Endothelial cell (in vitro differentiated cells): ENCODE measurements around the gene TRAM2. TPM values are rescaled to one million over a fixed set of nuclear protein-coding genes. Genes with fewer than 3 reads are reported as not detected.

ENCODE experiments used
- DNase-seq: peaks from one replicate; pipeline ENCODE4 v3.0.0; 2021; ENCODE audit warnings: low spot score
- H3K27ac Mint-ChIP-seq: one replicate; pipeline ENCODE4 v1.8.0; 2021; ENCODE audit warnings: mixed read lengths, inconsistent platforms; ENCODE audit not compliant: unreplicated experiment
- H3K27me3 Mint-ChIP-seq: one replicate; pipeline ENCODE4 v1.8.0; 2021; ENCODE audit warnings: mild to moderate bottlenecking, moderate library complexity, mixed read lengths, inconsistent platforms; ENCODE audit not compliant: unreplicated experiment
- H3K36me3 Mint-ChIP-seq: one replicate; pipeline ENCODE4 v1.8.0; 2021; ENCODE audit warnings: mild to moderate bottlenecking, low read depth, mixed read lengths, inconsistent platforms; ENCODE audit not compliant: unreplicated experiment
- H3K4me1 Mint-ChIP-seq: one replicate; pipeline ENCODE4 v1.8.0; 2021; ENCODE audit warnings: mild to moderate bottlenecking, mixed read lengths, inconsistent platforms; ENCODE audit not compliant: unreplicated experiment
- H3K4me3 Mint-ChIP-seq: one replicate; pipeline ENCODE4 v1.8.0; 2021; ENCODE audit warnings: mild to moderate bottlenecking, mixed read lengths, inconsistent platforms; ENCODE audit not compliant: unreplicated experiment
- H3K9me3 Mint-ChIP-seq: one replicate; pipeline ENCODE4 v1.8.0; 2021; ENCODE audit warnings: mixed read lengths, inconsistent platforms; ENCODE audit not compliant: unreplicated experiment
- total RNA-seq: library from RNA; stranded (reverse); fragmentation: NEBNext Ultra II Directional; extraction: Animal tissue kit (Norgen Biotek cat#: 25700); gene quantifications from one replicate; pipeline ENCODE4 v1.2.1, GENCODE V29; 2021; ENCODE audit not compliant: unreplicated experiment
- TF ChIP-seq, protein P1 (sequence below): fragments of 200-600 bp; sonication (generic); IDR thresholded peaks from one replicate; pipeline ENCODE4 v1.5.0; 2021; ENCODE audit warnings: antibody characterized with exemption; ENCODE audit not compliant: unreplicated experiment

The TRAM2 gene
- total RNA-seq, 1 donor from 2014 or later: 29.4 TPM

DNA sequence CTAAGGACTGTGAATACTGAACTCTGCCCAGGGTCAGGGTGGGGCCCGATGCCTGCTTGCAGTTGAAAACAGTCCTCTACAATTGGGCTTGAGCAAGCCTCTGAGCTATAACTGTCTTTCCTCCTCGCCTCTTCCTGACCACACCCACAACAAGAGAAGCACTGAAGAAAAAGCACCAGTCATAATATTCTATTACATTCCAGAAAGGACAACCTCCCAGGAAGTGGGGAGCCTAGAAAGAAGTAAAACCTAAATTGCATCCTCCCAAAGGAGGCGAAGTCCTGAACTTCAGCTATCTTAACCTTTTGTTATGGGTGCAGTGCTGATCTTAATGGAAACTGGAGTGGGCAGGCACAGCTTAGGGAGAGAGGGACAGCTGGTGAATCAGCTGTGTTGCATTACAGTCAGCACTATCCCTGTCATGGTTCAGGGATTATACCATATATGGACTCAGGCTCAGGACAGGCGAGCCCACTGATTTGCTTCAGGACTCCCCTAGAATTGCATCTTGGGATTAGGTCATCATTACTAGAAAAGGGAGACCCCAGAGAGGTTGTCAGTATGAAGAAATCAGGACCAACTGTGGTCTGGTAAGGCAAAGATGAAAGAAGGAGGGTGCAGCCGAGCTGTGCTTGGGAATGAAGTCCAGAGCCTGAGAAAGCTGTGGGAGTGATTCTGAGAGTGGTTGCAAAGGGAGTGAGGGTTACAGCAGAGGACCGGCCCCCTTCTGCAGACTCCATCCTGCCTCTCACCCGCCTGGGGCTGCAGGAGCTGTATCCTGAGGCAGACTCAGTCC is 18.3 kb upstream of the TRAM2 start:
- Mint-ChIP-seq H3K27me3 (no peaks in the 10 kb centered on the region), H3K36me3 (no peaks in the 10 kb centered on the region), H3K4me3 (no peak overlapping the region), H3K4me1 (peaks cover 22% of the 10 kb centered on the region), H3K9me3 (no peaks in the 10 kb centered on the region), H3K27ac (no peak overlapping the region)
- no peak for DNase-seq
- TF ChIP-seq, protein P1, sequence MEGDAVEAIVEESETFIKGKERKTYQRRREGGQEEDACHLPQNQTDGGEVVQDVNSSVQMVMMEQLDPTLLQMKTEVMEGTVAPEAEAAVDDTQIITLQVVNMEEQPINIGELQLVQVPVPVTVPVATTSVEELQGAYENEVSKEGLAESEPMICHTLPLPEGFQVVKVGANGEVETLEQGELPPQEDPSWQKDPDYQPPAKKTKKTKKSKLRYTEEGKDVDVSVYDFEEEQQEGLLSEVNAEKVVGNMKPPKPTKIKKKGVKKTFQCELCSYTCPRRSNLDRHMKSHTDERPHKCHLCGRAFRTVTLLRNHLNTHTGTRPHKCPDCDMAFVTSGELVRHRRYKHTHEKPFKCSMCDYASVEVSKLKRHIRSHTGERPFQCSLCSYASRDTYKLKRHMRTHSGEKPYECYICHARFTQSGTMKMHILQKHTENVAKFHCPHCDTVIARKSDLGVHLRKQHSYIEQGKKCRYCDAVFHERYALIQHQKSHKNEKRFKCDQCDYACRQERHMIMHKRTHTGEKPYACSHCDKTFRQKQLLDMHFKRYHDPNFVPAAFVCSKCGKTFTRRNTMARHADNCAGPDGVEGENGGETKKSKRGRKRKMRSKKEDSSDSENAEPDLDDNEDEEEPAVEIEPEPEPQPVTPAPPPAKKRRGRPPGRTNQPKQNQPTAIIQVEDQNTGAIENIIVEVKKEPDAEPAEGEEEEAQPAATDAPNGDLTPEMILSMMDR: no peak

DNA sequence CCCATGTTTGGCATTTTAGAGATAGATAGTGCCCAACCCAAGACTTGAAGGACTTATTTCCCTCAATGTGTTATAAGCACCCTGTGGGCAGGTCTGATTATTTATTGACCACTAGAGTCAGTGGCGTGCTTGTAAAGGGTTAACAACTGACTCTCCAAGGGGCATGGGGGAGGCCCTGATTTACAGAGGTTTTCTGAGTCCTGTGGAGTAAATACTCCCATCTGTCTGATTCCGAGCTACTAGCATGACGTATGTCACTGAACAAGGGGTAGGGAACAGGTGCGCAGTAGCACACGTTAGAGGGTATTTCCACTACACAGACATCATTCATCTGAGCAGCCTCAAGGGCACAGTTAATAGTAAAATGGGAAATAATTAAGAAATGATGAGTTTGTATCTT is 17.4 kb upstream of the TRAM2 start:
- Mint-ChIP-seq H3K4me1 (peaks cover 23% of the 10 kb centered on the region), H3K4me3 (no peak overlapping the region), H3K9me3 (no peaks in the 10 kb centered on the region), H3K27ac (no peak overlapping the region), H3K36me3 (no peaks in the 10 kb centered on the region), H3K27me3 (no peaks in the 10 kb centered on the region)
- no peak for DNase-seq
- TF ChIP-seq, protein P1: no peak

DNA sequence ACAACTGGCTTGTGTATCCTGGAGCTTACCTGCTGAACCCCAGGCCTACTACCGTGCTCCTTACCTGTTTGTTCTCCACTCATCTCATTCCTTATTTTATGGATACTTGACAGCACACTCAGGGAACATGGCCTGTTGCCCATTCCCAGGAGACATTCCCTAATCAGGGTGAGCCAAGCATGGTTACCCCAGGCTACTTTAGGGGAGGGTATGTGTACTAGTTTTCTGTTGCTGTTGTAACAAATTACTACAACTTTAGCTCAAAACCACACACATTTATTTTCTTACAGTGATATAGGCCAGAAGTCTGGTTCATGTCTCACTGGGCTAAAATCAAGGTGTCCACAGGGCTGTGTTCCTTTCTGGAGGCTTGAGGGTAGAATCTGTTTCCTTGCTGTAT is 15.0 kb upstream of the TRAM2 start:
- Mint-ChIP-seq H3K9me3 (no peaks in the 10 kb centered on the region), H3K4me3 (no peak overlapping the region), H3K36me3 (no peaks in the 10 kb centered on the region), H3K27ac (no peak overlapping the region), H3K27me3 (peaks cover 2% of the 10 kb centered on the region), H3K4me1 (peaks cover 20% of the 10 kb centered on the region)
- TF ChIP-seq, protein P1: no peak
- DNase-seq: no peak

DNA sequence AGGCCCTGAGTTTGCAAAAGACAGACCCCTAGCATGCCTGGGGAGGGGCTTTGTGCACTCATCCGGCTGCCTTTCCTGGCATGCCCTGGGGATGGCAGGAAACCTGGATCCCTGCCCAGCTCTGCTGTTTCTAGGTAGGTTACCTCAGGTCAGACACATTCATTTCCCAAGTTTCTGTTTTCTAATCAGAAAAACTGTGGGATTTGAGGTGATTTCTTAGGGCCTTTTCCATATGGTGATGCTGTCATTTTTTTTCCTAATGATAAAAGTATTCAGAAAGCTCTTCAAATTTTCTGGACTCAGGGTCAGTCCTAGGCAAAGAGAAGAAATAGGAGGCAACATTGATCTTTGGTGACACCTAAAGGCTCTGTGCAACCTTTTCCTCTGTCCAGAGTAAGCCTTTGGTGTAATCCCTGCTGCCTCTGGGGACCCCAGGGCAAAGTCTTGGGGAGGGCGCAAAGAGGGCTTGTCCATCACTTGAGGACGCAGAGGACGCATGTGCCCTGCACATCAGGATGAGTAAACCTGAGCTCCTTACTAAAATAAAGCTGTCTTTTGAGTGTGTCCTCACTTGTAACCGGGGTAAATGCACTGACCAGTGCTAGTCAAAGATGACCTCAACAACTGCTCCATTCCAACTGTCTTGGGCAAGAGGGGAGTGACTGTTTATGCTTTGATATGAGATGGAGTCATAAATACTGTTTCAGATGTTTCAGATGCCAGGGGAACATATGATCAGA is 13.5 kb upstream of the TRAM2 start:
- peaks cover 18% of the 10 kb centered on the region for H3K4me1 Mint-ChIP-seq
- no peak overlapping the region for H3K27ac Mint-ChIP-seq
- TF ChIP-seq, protein P1: no peak
- H3K36me3 Mint-ChIP-seq: no peaks in the 10 kb centered on the region
- no peak for DNase-seq
- H3K4me3 Mint-ChIP-seq: no peak overlapping the region
- no peaks in the 10 kb centered on the region for H3K9me3 Mint-ChIP-seq
- H3K27me3 Mint-ChIP-seq: peaks cover 2% of the 10 kb centered on the region

DNA sequence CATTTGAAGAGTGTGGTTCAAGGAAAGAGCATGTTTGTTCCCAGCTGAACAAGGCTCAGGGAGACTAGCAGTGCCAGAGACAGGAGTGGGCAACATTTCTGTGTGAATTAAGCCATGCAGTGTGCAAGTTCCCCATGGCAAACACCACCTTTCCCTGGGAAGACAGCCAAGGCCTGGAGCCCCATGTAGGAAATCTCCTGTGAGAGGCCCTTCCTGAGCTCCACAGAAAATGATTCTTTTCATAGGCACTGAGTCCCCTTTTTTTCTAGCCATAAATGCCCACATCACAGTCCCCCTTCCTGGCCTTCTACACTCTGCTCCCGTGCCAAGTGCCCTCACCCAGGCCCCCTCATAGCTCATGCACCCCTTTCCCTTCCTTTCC is 11.8 kb upstream of the TRAM2 start:
- peaks cover 2% of the 10 kb centered on the region for H3K27me3 Mint-ChIP-seq
- TF ChIP-seq, protein P1: no peak
- H3K36me3 Mint-ChIP-seq: no peaks in the 10 kb centered on the region
- no peaks in the 10 kb centered on the region for H3K9me3 Mint-ChIP-seq
- DNase-seq: no peak
- H3K27ac Mint-ChIP-seq: no peak overlapping the region
- H3K4me3 Mint-ChIP-seq: no peak overlapping the region
- peaks cover 12% of the 10 kb centered on the region for H3K4me1 Mint-ChIP-seq
